CD4-positive, alpha-beta T cell treated with Interleukin-2 at 100 ng/mL for 4 hours (primary cell): ENCODE results near the gene ADAMTS6.

Source experiments
- DNase-seq: peaks from one replicate; pipeline ENCODE4 v3.0.0-alpha.2; 2020; ENCODE audit warnings: low spot score

Gene ADAMTS6

DNA sequence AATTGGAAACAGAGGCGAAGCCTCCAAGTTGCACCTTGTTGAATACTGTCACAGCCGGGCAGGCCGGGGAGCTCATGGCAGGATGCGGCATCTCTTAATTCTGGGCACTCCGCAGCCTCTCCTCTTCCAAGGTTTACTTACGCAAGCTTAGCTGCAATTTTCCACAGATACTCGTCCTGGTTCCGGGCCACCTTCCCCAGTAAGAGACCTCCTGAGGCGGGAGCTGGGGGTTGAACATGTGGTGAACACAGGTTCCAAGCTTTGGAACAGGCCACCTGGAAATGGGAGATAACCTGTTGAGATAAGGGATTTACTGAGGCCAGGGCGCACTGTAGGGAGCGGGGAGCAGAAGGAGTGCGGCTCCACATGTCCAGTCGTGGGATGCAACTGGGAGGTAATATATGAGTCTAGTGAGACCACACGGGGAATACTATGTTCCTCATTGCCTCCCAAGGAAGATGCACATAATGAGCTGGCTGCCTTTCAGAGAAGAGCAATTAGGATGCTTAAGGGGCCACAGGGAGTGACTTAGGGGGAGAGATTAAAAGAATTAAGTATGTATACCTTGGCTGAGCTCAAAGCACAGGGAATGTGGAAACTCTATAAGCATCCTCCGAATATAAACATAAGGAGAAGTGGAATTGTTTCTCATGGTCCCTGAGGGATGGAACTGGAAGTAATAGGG lies 377.8 kb downstream of the ADAMTS6 start:
- DNase-seq, result no peak

DNA sequence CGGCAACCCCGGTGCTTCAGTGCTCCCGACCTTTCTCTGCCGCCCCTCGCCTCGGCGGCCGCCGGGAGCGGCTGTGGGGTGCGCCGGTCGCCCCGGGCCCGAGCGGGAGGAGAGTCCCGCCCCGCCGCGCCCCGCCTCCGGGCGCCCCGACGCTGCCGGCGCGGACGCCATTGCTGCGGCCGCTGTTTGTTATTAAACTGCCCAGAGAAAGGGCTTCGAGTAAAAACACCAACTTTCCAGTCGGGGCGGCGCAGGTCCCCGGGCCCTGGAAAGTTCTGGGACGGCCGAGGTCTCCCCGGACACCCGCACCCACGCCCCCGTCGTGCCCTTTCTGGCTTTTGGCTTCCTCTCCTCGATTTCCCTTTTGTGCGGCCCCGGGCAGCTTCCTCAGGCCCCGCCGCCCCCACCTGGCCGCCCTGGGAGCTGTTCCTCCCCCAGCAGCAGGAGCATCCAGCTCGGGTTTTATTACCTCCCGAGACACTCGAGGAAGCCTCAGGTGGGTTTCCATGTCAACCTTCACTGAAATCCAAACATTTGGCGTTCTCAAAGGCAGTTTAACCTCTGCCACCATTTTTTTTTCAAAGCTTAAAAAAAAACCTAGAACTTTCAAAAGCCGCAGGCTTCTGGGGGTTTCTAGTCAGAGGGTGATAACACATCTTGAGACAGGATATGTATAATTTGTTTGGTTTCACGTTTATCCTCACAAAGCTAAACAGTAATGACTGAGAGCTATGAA lies 378.6 kb downstream of the ADAMTS6 start:
- peak; percentile 69 for DNase-seq

GRCh38 chr5:65102371-65102975 lies 379.2 kb downstream of the ADAMTS6 start:
- no peak for DNase-seq

DNA sequence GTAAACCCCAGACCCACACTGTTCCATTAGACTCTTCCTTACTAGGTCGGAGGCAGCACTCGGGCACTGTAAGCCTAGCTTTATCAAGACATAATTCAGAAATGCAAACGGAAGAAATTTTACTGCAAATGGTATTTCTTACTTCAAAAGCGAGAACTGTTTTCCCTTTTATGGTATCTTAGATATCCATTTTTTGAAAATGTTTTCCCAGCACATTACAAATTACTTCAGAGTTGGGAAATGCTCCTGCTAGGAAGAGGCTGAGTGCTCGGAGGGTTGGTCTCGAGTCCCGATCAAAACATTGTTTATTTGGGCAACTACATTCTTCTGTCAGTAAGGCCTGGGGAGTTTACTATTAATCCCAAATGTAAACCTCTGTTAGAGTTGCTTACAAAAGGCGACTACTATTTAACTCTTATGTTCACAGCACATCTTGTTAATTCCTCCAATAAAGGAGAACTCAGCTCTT lies 380.1 kb downstream of the ADAMTS6 start:
- DNase-seq, result no peak

DNA sequence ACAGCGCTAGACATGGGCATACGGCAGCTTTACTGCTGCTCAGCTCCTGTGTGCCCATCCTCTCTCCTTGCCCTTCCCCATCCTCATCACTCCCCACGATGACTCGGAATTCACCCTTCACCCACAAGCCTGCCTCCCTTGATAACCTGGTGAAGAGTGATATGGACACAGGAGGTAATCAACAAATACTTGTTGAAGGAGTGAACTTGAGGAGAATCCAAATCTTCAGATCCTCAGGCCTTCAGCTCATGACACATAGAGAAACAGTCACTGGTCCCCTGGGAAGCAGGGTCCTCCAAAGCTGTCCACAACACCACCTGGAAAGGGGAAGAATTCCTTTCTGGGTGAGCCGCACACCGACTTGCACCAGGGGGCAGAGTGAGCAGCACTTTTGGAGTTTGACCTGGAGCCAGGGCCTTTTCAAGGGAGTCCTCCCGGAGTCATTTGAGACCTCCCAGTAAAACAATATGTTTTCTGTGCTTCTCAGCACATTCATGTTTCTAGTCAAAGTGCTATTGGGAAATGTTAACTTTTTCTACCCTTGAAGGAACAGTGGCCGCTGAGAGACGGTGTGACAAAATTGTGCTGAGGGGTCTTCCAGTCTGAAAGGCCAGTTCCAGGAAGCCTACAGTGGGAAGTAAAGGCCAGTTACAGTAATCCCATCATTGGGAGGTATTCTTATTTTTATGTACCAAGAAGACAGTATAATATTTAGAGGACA lies 380.6 kb downstream of the ADAMTS6 start:
- peak; percentile 15 for DNase-seq
